ENCODE data around the gene NLN.

DNA sequence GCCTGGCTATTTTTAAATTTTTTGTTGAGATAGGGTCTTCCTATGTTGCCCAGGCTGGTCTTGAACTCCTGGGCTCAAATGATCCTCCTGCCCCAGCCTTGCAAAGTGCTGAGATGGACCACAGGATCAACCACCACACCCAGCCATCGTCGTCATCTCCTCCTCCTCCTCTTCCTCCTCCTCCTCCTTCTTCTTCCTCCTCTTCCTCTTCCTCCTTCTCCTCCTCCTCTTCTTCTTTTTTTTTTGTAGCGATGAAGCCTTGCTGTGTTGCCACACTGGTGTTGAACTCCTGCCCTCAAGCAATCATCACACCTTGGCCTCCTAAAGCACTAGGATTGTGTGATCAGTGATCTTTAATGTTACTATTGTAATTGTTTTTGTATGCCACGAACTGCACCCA lies 155.0 kb downstream of the NLN start:
- TF ChIP-seq, protein P1, sequence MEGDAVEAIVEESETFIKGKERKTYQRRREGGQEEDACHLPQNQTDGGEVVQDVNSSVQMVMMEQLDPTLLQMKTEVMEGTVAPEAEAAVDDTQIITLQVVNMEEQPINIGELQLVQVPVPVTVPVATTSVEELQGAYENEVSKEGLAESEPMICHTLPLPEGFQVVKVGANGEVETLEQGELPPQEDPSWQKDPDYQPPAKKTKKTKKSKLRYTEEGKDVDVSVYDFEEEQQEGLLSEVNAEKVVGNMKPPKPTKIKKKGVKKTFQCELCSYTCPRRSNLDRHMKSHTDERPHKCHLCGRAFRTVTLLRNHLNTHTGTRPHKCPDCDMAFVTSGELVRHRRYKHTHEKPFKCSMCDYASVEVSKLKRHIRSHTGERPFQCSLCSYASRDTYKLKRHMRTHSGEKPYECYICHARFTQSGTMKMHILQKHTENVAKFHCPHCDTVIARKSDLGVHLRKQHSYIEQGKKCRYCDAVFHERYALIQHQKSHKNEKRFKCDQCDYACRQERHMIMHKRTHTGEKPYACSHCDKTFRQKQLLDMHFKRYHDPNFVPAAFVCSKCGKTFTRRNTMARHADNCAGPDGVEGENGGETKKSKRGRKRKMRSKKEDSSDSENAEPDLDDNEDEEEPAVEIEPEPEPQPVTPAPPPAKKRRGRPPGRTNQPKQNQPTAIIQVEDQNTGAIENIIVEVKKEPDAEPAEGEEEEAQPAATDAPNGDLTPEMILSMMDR (IDR thresholded peaks at IDR 0.05; ENCODE audit: low read length) = no peak
- TF ChIP-seq EZH2phosphoT487 (IDR thresholded peaks at IDR 0.05; ENCODE audit: low read length) (no peak), EZH2 (optimal IDR thresholded peaks at IDR 0.05; ENCODE audit: low read depth, low read length) (no peak)
